AG09319 (cell line): ENCODE data around the gene CEP290.
A peak's percentile ranks its signal among the peaks of the same experiment; 100 is the strongest.

Source experiments
- DNase-seq: peaks from one replicate; pipeline ENCODE4 v3.0.0-alpha.2; 2010; ENCODE audit warnings: low read depth; ENCODE audit errors: extremely low read depth
- TF ChIP-seq, protein P1 (sequence below): IDR thresholded peaks from 2 replicates; pipeline ENCODE4 v1.5.1; 2011; ENCODE audit warnings: low read depth, mild to moderate bottlenecking, inconsistent platforms, low read length, moderate library complexity

CEP290 gene, protein sequence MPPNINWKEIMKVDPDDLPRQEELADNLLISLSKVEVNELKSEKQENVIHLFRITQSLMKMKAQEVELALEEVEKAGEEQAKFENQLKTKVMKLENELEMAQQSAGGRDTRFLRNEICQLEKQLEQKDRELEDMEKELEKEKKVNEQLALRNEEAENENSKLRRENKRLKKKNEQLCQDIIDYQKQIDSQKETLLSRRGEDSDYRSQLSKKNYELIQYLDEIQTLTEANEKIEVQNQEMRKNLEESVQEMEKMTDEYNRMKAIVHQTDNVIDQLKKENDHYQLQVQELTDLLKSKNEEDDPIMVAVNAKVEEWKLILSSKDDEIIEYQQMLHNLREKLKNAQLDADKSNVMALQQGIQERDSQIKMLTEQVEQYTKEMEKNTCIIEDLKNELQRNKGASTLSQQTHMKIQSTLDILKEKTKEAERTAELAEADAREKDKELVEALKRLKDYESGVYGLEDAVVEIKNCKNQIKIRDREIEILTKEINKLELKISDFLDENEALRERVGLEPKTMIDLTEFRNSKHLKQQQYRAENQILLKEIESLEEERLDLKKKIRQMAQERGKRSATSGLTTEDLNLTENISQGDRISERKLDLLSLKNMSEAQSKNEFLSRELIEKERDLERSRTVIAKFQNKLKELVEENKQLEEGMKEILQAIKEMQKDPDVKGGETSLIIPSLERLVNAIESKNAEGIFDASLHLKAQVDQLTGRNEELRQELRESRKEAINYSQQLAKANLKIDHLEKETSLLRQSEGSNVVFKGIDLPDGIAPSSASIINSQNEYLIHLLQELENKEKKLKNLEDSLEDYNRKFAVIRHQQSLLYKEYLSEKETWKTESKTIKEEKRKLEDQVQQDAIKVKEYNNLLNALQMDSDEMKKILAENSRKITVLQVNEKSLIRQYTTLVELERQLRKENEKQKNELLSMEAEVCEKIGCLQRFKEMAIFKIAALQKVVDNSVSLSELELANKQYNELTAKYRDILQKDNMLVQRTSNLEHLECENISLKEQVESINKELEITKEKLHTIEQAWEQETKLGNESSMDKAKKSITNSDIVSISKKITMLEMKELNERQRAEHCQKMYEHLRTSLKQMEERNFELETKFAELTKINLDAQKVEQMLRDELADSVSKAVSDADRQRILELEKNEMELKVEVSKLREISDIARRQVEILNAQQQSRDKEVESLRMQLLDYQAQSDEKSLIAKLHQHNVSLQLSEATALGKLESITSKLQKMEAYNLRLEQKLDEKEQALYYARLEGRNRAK (N-terminal part only)

DNA sequence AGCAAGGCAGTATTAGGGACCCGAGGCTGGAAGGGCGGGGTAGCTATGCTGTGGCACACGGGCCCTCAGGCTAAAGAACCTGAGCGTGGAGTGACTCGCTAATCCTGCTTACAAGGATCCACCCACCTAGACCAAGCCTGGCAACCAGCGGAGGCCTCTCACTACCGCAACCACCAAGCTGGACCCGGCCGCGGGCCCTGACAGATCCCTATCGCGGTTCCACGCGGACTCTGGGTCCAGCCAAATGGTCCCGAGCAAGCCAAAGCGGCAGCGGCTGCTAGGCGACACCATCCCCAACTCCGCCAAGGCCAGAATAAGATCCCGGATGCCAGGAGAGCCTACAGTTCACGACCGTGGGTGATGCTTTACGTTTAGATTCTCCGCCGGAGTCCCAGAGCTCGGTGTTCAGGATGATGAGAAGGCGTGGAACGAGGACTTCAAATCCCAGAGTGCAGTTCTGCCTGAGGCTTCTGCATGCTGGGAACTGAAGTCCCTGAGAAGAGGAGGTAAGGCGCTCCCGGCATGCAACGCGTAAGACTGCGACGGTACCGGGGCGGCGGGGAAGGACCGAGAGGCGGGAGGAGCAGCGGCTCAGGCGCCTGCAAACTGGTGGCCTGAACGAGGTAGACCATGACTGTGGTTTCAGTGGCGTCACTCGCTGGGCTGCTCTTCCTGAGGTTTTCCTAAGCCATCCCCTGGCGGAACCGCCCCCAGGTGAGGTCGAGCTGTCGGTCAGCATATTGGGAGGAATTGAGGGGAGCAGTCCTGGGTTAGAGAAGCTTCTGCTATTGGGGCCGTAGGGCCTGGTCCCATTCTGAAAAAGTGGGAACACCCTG is at the start of gene CEP290, which contains the start of gene TMTC3:
CEP290 (minus strand) TSS at position 315 of the 836 bp plus-strand sequence. CDS start 781 bp downstream, outside the sequence.
TMTC3 (plus strand) TSS at position 534 of the 836 bp plus-strand sequence. CDS start 6,009 bp downstream, outside the sequence.
- TF ChIP-seq, protein P1, sequence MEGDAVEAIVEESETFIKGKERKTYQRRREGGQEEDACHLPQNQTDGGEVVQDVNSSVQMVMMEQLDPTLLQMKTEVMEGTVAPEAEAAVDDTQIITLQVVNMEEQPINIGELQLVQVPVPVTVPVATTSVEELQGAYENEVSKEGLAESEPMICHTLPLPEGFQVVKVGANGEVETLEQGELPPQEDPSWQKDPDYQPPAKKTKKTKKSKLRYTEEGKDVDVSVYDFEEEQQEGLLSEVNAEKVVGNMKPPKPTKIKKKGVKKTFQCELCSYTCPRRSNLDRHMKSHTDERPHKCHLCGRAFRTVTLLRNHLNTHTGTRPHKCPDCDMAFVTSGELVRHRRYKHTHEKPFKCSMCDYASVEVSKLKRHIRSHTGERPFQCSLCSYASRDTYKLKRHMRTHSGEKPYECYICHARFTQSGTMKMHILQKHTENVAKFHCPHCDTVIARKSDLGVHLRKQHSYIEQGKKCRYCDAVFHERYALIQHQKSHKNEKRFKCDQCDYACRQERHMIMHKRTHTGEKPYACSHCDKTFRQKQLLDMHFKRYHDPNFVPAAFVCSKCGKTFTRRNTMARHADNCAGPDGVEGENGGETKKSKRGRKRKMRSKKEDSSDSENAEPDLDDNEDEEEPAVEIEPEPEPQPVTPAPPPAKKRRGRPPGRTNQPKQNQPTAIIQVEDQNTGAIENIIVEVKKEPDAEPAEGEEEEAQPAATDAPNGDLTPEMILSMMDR = no peak
- DNase-seq = peak; percentile 97

GRCh38 chr12:88188180-88188579 is 46.3 kb upstream of the CEP290 start:
- DNase-seq = no peak
- TF ChIP-seq, protein P1 = no peak

DNA sequence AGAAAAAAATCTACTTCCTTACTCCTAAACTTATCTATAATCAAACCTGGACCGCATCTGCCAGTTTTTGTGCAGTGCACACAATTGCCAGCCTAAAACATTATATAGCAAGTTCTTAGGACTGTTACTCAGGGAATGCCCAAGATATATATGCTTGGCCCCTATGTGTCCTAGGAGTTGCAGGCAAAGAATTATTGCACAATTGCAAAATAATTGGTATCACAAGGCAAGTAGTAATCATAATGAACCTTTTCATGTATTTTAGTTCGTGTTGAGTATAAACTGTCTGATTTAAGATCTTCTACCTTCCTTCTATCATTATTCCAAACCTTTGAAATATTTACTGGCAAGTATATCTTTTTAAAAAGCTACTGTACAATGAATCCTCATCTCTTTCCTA is 45.7 kb upstream of the CEP290 start:
- TF ChIP-seq, protein P1 = no peak

DNA sequence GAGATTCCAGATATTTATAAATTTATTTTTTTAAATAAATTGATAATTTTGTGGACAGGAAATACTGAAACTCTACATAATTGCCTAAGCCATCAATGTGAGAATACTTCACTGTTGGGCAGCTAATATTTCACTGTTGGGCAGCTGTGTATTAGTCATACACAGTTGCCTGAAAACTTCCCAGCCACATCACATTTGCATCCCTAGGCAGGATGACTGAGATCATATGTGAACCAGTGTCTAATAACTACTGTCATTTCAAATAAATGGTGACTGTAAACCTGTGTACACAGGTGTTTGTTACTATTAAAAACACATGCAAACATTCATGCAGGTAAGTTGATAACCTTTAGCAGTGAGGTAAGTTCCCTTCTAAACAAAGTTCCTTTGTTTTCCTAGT is 44.1 kb upstream of the CEP290 start:
- TF ChIP-seq, protein P1 = no peak
- no peak for DNase-seq

More for the DNA sequence above, 45.7 kb upstream of the CEP290 start:
- no peak for DNase-seq

- TF ChIP-seq, protein P1 = no peak
- no peak for DNase-seq
Measured at GRCh38 chr12:88185279-88185678, 43.4 kb upstream of the CEP290 start.

DNA sequence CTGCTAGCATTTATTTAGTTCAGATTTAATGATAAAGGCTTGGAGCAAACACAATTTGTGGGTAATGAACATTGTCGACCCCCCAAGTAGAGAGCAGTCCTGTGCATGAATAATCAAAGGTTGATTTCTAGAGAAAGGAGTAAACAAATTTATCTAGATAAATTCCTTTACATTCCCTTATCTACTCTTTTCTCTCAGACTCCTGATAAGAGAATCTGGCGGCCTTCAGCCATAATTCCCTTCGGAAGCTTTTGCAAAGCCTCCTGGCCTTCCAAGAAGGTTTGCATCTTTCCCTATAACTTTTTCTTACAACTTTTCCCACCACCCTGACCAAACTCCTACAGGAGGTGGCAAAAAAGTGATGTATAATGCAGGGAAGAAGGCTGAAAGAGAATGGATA is 42.3 kb upstream of the CEP290 start:
- no peak for DNase-seq
- TF ChIP-seq, protein P1 = no peak
